GM18909 (cell line): ENCODE measurements around the gene PORCN.
"Not testable (repeated sequence)": the region's sequence is repeated elsewhere in the genome, so short reads cannot be mapped to it uniquely, and the experiment has no call there.

Source experiments
- ATAC-seq: cut with Tn5 transposase; IDR thresholded peaks from one replicate; pipeline ENCODE4 v1.9.1; 2021; ENCODE audit warnings: mild to moderate bottlenecking; ENCODE audit not compliant: unreplicated experiment, poor library complexity

Gene PORCN

DNA sequence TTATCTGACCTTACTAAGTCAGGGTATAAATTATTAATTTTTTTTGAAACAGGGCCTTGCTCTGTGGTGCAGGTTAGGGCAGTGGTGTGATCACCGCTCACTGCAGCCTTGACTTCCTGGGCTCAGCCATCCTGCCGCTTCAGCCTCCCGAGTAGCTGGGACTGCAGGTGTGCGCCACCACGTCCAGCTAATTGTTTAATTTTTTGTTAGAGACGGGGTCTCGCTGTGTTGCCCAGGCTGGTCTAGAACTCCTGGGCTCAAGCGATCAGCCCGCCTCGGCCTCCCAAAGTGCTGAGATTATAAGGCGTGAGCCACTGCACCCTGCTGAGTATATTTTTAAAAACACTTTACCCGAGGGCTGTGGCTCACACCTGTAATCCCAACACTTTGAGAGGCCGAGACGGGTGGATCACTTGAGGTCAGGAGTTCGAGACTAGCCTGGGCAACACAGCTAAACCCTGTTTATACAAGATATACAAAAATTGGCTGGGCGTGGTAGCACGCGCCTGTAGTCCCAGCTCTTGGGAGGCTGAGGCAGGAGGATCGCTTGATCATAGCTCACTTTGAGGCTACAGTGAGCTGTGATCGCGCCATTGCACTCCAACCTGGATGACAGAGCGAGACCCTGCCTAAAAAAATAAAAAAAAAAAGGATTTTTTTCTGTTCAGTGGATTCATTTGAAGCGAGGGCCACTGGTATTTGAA lies 30.0 kb downstream of the PORCN start:
- ATAC-seq, result no peak

DNA sequence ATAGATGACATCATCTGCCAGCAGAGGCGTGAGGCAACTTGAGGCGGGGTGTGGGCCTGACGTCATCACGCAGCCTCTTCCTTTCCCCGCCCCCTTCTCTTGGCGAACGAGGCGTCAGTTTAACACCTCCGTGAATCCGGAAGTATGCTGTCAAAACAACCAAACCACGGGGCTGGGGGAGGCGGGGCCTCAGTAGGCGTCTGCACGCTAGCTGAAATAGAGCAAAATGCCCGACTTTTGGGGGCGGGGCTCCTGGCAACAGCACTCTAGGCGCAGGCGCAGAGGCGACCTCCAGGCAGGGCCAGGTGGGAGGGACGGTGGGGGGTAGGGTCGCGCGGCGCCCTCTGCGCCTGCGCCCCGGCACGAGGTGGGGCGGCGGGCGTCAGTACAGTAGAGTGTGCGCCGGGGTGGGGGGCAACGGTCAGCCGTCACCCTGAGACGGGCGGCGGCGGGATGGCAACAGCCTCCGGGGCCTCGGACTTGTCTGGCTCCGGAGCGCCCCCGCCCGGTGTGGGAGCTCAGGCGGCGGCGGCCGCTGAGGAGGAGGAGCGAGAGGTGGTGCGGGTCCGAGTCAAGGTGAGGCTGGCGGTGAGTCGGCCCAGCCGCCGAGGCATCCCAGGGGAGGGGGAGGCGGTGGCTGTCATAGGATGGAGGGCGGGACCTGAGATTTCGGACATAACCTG lies 30.7 kb downstream of the PORCN start, which contains the start of gene TBC1D25:
TBC1D25 (plus strand) TSS at position 370 of the 683 bp plus-strand sequence; CDS start at position 454, 84 bp downstream.
- ATAC-seq, result peak; percentile 81

DNA sequence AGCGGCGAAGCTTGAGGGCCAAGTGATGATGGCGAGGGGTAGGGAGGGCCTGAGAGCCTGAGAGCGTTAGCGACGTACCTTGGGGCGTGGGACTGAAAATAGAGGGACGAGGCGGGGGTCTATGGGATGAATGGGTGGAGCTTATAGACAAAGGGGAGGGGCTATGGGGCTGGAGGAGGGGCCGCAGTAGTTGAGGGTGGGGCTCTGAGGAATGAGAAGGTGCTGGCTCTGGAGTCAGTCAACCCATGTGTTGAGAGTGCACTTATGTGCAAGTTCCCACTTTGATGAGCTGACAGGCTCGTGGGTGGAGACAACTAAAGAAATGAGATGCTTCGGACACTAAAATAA lies 31.2 kb downstream of the PORCN start:
- peak; percentile 32 for ATAC-seq

DNA sequence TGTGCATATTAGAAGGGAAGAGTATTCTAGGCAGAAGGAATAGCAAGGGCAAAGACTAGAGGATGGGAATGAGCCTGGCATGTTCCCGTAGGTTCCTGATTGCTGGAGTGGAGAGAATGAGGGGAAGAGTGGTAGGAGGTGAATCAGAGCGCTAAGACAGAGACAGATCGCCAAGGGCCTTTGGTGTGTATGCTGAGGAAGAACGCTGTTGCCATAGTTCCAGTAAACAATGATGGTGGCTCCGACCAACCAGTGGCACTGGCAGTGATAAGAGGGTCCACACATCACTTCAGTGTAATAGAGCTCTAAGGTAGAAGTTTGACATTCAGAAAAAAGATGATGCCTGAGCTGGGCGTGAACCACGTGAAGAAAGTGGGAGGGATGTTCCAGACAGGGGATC lies 31.7 kb downstream of the PORCN start:
- ATAC-seq, result no peak

DNA sequence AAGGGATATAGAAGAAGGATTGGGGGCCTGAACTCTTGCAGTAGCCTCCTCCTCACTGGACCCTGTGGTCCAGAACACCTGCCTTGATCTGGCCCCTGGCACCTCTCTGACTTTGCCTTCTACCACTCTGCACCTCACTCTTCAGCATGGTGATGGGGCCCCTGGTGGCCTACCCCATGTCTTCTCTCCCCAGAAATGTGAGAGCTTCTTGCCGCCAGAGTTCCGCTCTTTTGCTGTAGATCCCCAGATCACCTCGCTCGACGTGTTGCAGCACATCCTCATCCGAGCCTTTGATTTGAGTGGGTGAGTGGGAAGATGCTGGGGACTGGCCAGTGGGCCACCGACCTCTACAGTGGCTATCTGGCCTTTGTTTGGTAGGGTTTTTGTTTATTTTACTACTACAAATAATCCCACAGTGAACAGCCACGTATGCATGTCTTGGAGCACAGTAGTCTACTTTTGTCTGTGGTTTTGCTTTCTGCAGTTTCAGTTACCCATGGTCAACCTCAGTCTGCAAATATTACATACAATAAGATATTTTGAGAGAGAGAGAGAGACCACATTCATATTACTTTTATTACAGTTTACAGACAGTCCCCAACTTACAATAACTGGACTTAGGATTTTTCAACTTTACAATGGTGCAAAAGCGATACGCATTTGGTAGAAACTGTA lies 32.5 kb downstream of the PORCN start:
- no peak for ATAC-seq

DNA sequence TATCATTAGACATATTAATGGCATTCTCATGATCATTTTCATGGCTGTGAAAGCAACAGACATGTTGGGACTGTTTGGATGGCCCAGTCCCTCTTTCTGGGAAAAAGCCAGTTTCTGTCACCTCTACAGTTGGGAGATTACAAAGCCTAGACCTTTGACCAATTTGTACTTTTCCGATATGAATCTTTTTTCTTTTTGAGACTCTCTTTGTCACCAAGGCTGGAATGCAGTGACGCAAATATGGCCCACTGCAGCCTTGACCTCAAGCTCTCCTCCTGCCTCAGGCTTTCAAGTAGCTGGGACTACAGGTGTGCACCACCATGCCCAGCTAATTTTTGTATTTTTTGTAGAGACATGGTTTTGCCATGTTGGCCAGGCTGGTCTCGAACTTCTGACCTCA lies 40.1 kb downstream of the PORCN start:
- no peak for ATAC-seq

DNA sequence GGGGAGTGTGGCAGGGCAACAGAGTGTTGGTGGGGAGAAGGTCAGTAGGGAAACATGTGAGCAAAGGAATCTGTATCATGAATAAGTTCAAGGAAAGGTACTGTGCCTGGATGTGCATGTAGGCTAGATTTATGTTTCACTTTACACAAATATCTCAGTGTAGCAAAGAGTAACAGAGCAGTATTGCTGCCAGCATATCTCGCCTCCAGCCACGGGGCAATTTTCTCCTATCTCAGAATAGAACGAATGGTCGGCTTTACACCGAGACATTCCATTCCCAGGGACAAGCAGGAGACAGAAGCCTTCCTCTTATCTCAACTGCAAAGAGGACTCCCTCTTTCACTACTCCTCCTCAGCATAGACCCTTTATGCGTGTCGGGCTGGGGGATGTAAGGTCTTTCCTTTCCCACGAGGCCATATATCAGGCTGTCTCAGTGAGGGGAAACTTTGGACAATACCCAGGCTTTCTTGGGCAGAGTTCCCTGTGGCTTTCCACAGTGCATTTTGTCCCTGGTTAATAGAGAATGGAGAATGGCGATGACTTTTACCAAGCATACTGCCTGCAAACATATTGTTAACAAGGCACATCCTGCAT lies 47.0 kb downstream of the PORCN start:
- ATAC-seq, result not testable (repeated sequence)

DNA sequence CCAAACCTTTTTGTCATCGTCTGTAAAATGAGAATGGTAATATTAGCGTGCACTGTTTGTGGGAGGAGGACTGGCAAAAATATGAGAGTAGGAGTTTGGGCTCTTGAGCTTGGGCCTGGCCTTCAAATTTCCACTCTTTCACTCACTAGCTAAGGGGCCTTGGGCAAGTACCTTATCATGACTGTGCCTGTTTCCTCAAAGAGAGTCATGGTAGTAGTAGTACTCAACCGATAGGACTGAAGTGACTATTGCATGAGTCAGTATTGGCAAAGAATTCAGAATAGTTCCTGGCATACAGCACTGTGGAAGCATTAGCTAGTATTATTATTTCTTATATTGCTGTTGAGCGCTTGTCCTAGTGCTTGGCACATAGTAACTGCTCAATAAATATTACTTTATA lies 49.5 kb downstream of the PORCN start:
- ATAC-seq, result no peak

DNA sequence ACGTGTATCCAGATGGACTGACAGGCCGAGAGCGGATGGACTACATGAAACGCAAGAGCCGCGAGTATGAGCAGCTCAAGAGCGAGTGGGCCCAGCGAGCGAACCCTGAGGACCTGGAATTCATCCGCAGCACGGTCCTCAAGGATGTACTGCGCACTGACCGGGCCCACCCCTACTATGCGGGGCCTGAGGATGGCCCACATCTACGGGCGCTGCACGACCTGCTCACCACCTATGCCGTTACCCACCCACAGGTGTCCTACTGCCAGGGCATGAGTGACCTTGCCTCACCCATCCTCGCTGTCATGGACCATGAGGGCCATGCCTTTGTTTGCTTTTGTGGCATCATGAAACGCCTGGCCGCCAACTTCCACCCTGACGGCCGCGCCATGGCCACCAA lies 50.8 kb downstream of the PORCN start:
- no peak for ATAC-seq

DNA sequence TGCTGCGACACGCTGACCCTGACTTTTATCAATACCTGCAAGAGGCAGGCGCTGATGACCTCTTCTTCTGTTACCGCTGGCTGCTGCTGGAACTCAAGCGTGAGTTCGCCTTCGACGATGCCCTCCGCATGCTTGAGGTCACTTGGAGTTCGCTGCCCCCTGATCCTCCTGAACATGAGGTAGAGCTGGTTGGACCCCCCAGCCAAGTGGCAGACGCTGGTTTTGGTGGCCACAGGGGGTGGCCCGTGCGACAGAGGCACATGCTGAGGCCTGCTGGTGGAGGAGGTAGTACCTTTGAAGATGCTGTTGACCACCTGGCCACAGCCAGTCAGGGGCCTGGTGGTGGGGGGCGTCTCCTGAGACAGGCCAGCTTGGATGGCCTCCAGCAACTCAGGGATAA lies 51.3 kb downstream of the PORCN start:
- no peak for ATAC-seq

DNA sequence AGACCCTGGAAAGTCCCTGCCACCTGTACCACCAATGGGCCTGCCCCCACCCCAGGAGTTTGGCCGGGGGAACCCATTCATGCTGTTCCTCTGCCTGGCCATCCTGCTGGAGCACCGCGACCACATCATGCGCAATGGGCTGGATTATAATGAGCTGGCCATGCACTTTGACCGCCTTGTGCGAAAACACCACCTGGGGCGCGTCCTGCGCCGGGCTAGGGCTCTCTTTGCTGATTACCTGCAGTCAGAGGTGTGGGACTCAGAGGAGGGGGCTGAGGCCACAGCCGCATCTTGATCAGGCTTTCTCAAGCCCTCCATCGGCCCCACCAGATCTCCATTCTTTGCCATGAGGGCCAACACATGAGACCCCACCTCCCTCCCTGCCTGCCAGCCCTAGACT lies 51.9 kb downstream of the PORCN start:
- no peak for ATAC-seq

DNA sequence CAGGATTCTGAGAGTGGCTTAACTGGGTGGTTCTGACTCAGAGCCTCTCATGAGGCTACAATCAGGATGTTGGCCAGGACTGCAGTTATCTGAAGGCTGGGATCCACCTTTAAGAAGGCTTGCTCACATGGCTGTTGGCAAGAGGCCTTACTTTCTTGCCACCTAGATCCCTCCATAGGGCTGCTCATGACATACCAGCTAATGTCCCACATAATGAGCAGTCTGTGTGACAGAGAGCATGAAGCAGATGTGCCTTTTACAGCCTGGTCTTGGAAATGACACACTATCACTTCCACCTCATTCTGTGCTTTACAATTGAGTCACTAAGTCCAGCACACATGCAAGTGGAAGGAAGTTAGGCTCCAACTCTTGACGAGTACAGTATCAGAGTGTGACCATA lies 61.2 kb downstream of the PORCN start:
- ATAC-seq, result peak; percentile 40
